Measurements from ENCODE around the gene PPFIA2. TPM values are rescaled to one million over a fixed set of nuclear protein-coding genes. Genes with fewer than 3 reads are reported as not detected.

Gene PPFIA2
- total and polyA plus RNA-seq, 9 of the 15 experiments (the other 6 are each of a cell fraction or from before 2014, with no cell fraction given) = not detected

GRCh38 chr12:81221681-81222080 lies 537.5 kb downstream of the PPFIA2 start:
- CTCF ChIA-PET (ENCODE audit: low intra/inter-chr PET ratio) = no interaction called here

DNA sequence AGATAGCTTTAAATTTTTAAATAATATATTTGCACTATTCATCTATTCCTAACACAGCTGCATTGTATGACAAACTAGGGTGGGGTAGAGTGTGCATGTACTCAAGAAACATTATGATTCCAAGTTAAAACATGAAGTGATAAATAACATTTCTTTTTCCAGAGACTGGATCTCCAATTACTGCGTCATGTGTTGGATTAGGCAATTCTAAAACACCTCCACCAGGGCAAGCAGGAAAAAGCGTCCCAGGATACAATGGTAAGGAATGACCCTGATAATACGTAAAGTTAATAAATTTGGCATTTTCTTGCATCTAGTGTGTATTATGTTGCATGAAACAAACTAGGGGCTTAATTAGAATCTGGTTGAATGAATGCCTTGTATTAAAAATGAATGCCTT lies 542.4 kb downstream of the PPFIA2 start:
- POLR2A ChIA-PET = no interaction called here
- BruUV-seq (replicated peaks) = no TSS peak
- no peaks in the 10 kb centered on the region for H3K79me2 ChIP-seq (ENCODE audit: control insufficient read depth, insufficient read depth, low read length)
- no peak overlapping the region for H3K27ac ChIP-seq (ENCODE audit: extremely low read depth, low read depth, low read length)
- WGBS (ENCODE audit: insufficient coverage, low coverage, missing lambda C conversion rate) = 0% methylated on average over 3 of the region's 3 CpGs
- no peak overlapping the region for H3K4me2 ChIP-seq (ENCODE audit: insufficient read depth, low read length)
- H2AFZ ChIP-seq (ENCODE audit: low read depth, low read length) = no peak overlapping the region
- no peaks in the 10 kb centered on the region for H4K20me1 ChIP-seq (replicated peaks; ENCODE audit: control insufficient read depth, insufficient read depth, low read length)
- no peaks in the 10 kb centered on the region for H3K4me1 ChIP-seq (replicated peaks in 1 of 2; ENCODE audit: control insufficient read depth in 2 of 2, insufficient read depth in 2 of 2, low read length in 2 of 2)
- CTCF ChIA-PET (ENCODE audit: low intra/inter-chr PET ratio) = no interaction called here
- intact Hi-C loops (cut with micrococcal nuclease) (no loop called here), in situ Hi-C loops (cut with MboI) (no loop called here)
- no peak overlapping the region for H3K4me3 ChIP-seq
- H3K9me3 ChIP-seq (replicated peaks; ENCODE audit: control insufficient read depth, insufficient read depth, low read depth, low read length) = no peaks in the 10 kb centered on the region
- no peaks in the 10 kb centered on the region for H3K27me3 ChIP-seq (ENCODE audit: control insufficient read depth in 2 of 2, insufficient read depth in 2 of 2, low read length in 2 of 2)
- ATAC-seq (no peak), FAIRE-seq (no peak), DNase-seq (ENCODE audit: extremely low read depth in 1 of 4, low spot score in 3 of 4) (no peak)
- no peaks in the 10 kb centered on the region for H3K36me3 ChIP-seq (ENCODE audit: control insufficient read depth, insufficient read depth, low read length)
- H3K9ac ChIP-seq (ENCODE audit: insufficient read depth in 1 of 2, low read depth in 2 of 2, low read length in 2 of 2) = no peak overlapping the region
- H3K9me1 ChIP-seq (ENCODE audit: control insufficient read depth, insufficient read depth, low read length) = no peaks in the 10 kb centered on the region
- no peak for TF ChIP-seq KAT2B (IDR thresholded peaks at IDR 0.05; ENCODE audit: low read depth, low read length)
- TF ChIP-seq ZNF695 (CRISPR knock-in tag; IDR thresholded peaks at IDR 0.05) = no peak
- TF ChIP-seq ZNF75A (CRISPR knock-in tag; IDR thresholded peaks at IDR 0.05) = no peak
- TF ChIP-seq PRPF4 (IDR thresholded peaks at IDR 0.05; ENCODE audit: insufficient read depth, low read depth, low read length, poor library complexity, severe bottlenecking) = no peak
- no peak for TF ChIP-seq NCOA2 (IDR thresholded peaks at IDR 0.05; ENCODE audit: partially characterized antibody in 2 of 2)
- no peak for TF ChIP-seq HNRNPL (IDR thresholded peaks at IDR 0.05; ENCODE audit: low read depth, low read length)
- TF ChIP-seq, protein P1, sequence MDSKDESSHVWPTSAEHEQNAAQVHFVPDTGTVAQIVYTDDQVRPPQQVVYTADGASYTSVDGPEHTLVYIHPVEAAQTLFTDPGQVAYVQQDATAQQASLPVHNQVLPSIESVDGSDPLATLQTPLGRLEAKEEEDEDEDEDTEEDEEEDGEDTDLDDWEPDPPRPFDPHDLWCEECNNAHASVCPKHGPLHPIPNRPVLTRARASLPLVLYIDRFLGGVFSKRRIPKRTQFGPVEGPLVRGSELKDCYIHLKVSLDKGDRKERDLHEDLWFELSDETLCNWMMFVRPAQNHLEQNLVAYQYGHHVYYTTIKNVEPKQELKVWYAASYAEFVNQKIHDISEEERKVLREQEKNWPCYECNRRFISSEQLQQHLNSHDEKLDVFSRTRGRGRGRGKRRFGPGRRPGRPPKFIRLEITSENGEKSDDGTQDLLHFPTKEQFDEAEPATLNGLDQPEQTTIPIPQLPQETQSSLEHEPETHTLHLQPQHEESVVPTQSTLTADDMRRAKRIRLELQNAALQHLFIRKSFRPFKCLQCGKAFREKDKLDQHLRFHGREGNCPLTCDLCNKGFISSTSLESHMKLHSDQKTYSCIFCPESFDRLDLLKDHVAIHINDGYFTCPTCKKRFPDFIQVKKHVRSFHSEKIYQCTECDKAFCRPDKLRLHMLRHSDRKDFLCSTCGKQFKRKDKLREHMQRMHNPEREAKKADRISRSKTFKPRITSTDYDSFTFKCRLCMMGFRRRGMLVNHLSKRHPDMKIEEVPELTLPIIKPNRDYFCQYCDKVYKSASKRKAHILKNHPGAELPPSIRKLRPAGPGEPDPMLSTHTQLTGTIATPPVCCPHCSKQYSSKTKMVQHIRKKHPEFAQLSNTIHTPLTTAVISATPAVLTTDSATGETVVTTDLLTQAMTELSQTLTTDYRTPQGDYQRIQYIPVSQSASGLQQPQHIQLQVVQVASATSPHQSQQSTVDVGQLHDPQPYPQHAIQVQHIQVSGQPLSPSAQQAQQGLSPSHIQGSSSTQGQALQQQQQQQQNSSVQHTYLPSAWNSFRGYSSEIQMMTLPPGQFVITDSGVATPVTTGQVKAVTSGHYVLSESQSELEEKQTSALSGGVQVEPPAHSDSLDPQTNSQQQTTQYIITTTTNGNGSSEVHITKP (IDR thresholded peaks at IDR 0.05; ENCODE audit: partially characterized antibody) = no peak
- TF ChIP-seq CBX2 (IDR thresholded peaks at IDR 0.05; ENCODE audit: insufficient read depth, low read length, poor library complexity, severe bottlenecking) = no peak
- TF ChIP-seq ZNF165 (CRISPR knock-in tag; IDR thresholded peaks at IDR 0.05; ENCODE audit: borderline replicate concordance) = no peak
- TF ChIP-seq, protein P2, sequence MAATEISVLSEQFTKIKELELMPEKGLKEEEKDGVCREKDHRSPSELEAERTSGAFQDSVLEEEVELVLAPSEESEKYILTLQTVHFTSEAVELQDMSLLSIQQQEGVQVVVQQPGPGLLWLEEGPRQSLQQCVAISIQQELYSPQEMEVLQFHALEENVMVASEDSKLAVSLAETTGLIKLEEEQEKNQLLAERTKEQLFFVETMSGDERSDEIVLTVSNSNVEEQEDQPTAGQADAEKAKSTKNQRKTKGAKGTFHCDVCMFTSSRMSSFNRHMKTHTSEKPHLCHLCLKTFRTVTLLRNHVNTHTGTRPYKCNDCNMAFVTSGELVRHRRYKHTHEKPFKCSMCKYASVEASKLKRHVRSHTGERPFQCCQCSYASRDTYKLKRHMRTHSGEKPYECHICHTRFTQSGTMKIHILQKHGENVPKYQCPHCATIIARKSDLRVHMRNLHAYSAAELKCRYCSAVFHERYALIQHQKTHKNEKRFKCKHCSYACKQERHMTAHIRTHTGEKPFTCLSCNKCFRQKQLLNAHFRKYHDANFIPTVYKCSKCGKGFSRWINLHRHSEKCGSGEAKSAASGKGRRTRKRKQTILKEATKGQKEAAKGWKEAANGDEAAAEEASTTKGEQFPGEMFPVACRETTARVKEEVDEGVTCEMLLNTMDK (IDR thresholded peaks at IDR 0.05; ENCODE audit: borderline replicate concordance, insufficient read depth, low read depth, low read length, poor library complexity, severe bottlenecking) = no peak

More at GRCh38 chr12:81221681-81222080, 537.5 kb downstream of the PPFIA2 start:
- no peak for ATAC-seq
- H3K27ac ChIP-seq (ENCODE audit: extremely low read depth, low read depth, low read length) = no peak overlapping the region
- intact Hi-C loops (cut with micrococcal nuclease) = no loop called here
- no peak for DNase-seq (ENCODE audit: extremely low read depth in 1 of 4, low spot score in 3 of 4)
- H3K36me3 ChIP-seq (ENCODE audit: control insufficient read depth, insufficient read depth, low read length) = no peaks in the 10 kb centered on the region
- H3K4me2 ChIP-seq (ENCODE audit: insufficient read depth, low read length) = no peak overlapping the region
- WGBS (ENCODE audit: insufficient coverage, low coverage, missing lambda C conversion rate) = 0% methylated on average over 1 of the region's 1 CpG
- H3K9me3 ChIP-seq (replicated peaks; ENCODE audit: control insufficient read depth, insufficient read depth, low read depth, low read length) = 0 out of 2 replicates have a peak, but pooled peaks cover 2% of the 10 kb centered on the region
- H3K4me3 ChIP-seq = no peak overlapping the region
- no peaks in the 10 kb centered on the region for H3K79me2 ChIP-seq (ENCODE audit: control insufficient read depth, insufficient read depth, low read length)
- H3K4me1 ChIP-seq (replicated peaks in 1 of 2; ENCODE audit: control insufficient read depth in 2 of 2, insufficient read depth in 2 of 2, low read length in 2 of 2) = no peaks in the 10 kb centered on the region
- POLR2A ChIA-PET = no interaction called here
- no peaks in the 10 kb centered on the region for H3K9me1 ChIP-seq (ENCODE audit: control insufficient read depth, insufficient read depth, low read length)
- no peaks in the 10 kb centered on the region for H4K20me1 ChIP-seq (replicated peaks; ENCODE audit: control insufficient read depth, insufficient read depth, low read length)
- no peak for TF ChIP-seq NR1H2 (CRISPR knock-in tag; IDR thresholded peaks at IDR 0.05)
- no TSS peak for BruUV-seq (replicated peaks)
- in situ Hi-C loops (cut with MboI) = no loop called here
- FAIRE-seq = no peak
- no peak overlapping the region for H2AFZ ChIP-seq (ENCODE audit: low read depth, low read length)
- H3K9ac ChIP-seq (ENCODE audit: insufficient read depth in 1 of 2, low read depth in 2 of 2, low read length in 2 of 2) = no peak overlapping the region
- no peaks in the 10 kb centered on the region for H3K27me3 ChIP-seq (ENCODE audit: control insufficient read depth in 2 of 2, insufficient read depth in 2 of 2, low read length in 2 of 2)
